Astrocyte of the cerebellum (primary cell): Measurements from ENCODE around the gene PROZ.
A peak's percentile ranks its signal among the peaks of the same experiment; 100 is the strongest.

Experiments
- DNase-seq: peaks from one replicate; pipeline ENCODE4 v3.0.0-alpha.2; 2011; ENCODE audit warnings: low read depth
- H3K4me3 ChIP-seq: 2 replicates; pipeline ENCODE4 v1.5.1; 2011; ENCODE audit warnings: mild to moderate bottlenecking, low read depth, low read length, moderate library complexity
- CTCF ChIP-seq: IDR thresholded peaks from 2 replicates; pipeline ENCODE4 v1.5.1; 2012; ENCODE audit warnings: low read length, low read depth, moderate library complexity, mild to moderate bottlenecking; ENCODE audit errors: missing control alignments
- in situ Hi-C: cut with HindIII; loops from 2 replicates; pipeline ENCODE4 v1.10.0; 2017; ENCODE audit warnings: low sequenced_read_pairs

The PROZ gene

GRCh38 chr13:113147206-113147605, 11.2 kb upstream of the PROZ start:
- no peak for TF ChIP-seq CTCF
- DNase-seq: no peak
- in situ Hi-C loops: loop anchor here (10.0 kb wide), 1 partner anchor 72 kb away; no protein-coding TSS in a partner anchor
- H3K4me3 ChIP-seq: no peak overlapping the region

- TF ChIP-seq CTCF: no peak
- DNase-seq: no peak
- in situ Hi-C loops: loop anchor here (10.0 kb wide), 1 partner anchor 74 kb away; no protein-coding TSS in a partner anchor
- no peak overlapping the region for H3K4me3 ChIP-seq
These were observed 10.0 kb upstream of the PROZ start for GRCh38 chr13:113148407-113148806.

- no peak overlapping the region for H3K4me3 ChIP-seq
- in situ Hi-C loops: loop anchor here (10.0 kb wide), 1 partner anchor 74 kb away; no protein-coding TSS in a partner anchor
- DNase-seq: no peak
- TF ChIP-seq CTCF: no peak
These were observed 9.4 kb upstream of the PROZ start for GRCh38 chr13:113148940-113149503.

GRCh38 chr13:113149711-113150549, 8.5 kb upstream of the PROZ start:
- H3K4me3 ChIP-seq: no peak overlapping the region
- DNase-seq: no peak
- in situ Hi-C loops: loop anchor here (10.0 kb wide), 1 partner anchor 75 kb away; no protein-coding TSS in a partner anchor
- no peak for TF ChIP-seq CTCF

- in situ Hi-C loops: no loop called here
- DNase-seq: no peak
- no peak for TF ChIP-seq CTCF
- H3K4me3 ChIP-seq: no peak overlapping the region
These were observed 7.7 kb upstream of the PROZ start for GRCh38 chr13:113150550-113151365.

- in situ Hi-C loops: no loop called here
- no peak for TF ChIP-seq CTCF
- H3K4me3 ChIP-seq: no peak overlapping the region
- peak; percentile 40 for DNase-seq
These were observed 6.4 kb upstream of the PROZ start for GRCh38 chr13:113151745-113152690.
